H1 (cell line): ENCODE data around the gene TNFAIP8L3. TPM values are rescaled to one million over a fixed set of nuclear protein-coding genes. Genes with fewer than 3 reads are reported as not detected.

ENCODE experiments used
- CTCF ChIA-PET: fragments of 300-600 bp; sonication (Branson Sonifier 250); formaldehyde crosslinking; loops from one replicate; lab custom pipeline; 2021; ENCODE audit not compliant: partially characterized antibody; lab: Charles Lee
- POLR2A ChIA-PET: fragments of 300-600 bp; sonication (Branson Sonifier 250); formaldehyde crosslinking; loops from one replicate; lab custom pipeline; 2021; ENCODE audit warnings: inconsistent platforms; ENCODE audit not compliant: partially characterized antibody; lab: Charles Lee
- DNase-seq, 2 experiments: peaks; one replicate each; pipeline versions ENCODE4 v3.0.0 to v3.0.0-alpha.2; 2010 to 2022; ENCODE audit warnings: low spot score in 2 of 2, low read depth in 1 of 2, mixed read lengths in 1 of 2
- FAIRE-seq: peaks from 2 replicates; lab custom pipeline; 2011; peaks lifted over from hg19 to GRCh38; lab: Jason Lieb, UNC
- H2AFZ ChIP-seq: 2 replicates; pipeline ENCODE4 v1.8.1; 2012; ENCODE audit warnings: low read length, inconsistent platforms
- H2AK5ac ChIP-seq: 2 replicates; pipeline ENCODE4 v1.6.1; 2013; ENCODE audit warnings: low read depth, low read length
- H2BK120ac ChIP-seq: replicated peaks from 2 replicates; pipeline ENCODE3; 2013; ENCODE audit warnings: low read depth, low read length, inconsistent platforms
- H2BK12ac ChIP-seq: 2 replicates; pipeline ENCODE4 v1.6.1; 2013; ENCODE audit warnings: low read depth, low read length
- H2BK15ac ChIP-seq: 2 replicates; pipeline ENCODE4 v1.6.1; 2013; ENCODE audit warnings: low read length
- H2BK20ac ChIP-seq: 2 replicates; pipeline ENCODE4 v1.6.1; 2013; ENCODE audit warnings: low read length
- H2BK5ac ChIP-seq: 2 replicates; pipeline ENCODE4 v1.6.1; 2013; ENCODE audit warnings: low read depth, low read length
- H3K14ac ChIP-seq: 2 replicates; pipeline ENCODE4 v1.6.1; 2013; ENCODE audit warnings: inconsistent platforms; ENCODE audit not compliant: insufficient read length
- H3K18ac ChIP-seq: 2 replicates; pipeline ENCODE4 v1.6.1; 2013; ENCODE audit warnings: low read length; ENCODE audit errors: extremely low read depth
- H3K23ac ChIP-seq: 2 replicates; pipeline ENCODE4 v1.6.1; 2013; ENCODE audit warnings: inconsistent platforms; ENCODE audit not compliant: insufficient read length
- H3K23me2 ChIP-seq: 2 replicates; pipeline ENCODE4 v1.6.1; 2013; ENCODE audit warnings: low read depth, low read length
- H3K27ac ChIP-seq: 2 replicates; pipeline ENCODE4 v1.6.1; 2011; ENCODE audit warnings: low read depth, low read length, inconsistent platforms
- H3K27me3 ChIP-seq, 4 experiments: replicated peaks in 1 of 4; 1 replicate in 1 of 4; 2 replicates in 3 of 4; pipeline versions ENCODE4 v1.6.1 to v1.8.1; 2011 to 2013; ENCODE audit warnings: low read length in 3 of 4, mild to moderate bottlenecking in 3 of 4, inconsistent platforms in 2 of 4, mixed read lengths in 2 of 4, moderate library complexity in 1 of 4; ENCODE audit not compliant: control insufficient read depth in 3 of 4, insufficient read depth in 3 of 4; ENCODE audit errors: extremely low read depth in 1 of 4
- H3K36me3 ChIP-seq, 4 experiments: 2 replicates each; pipeline versions ENCODE4 v1.6.1 to v1.8.1; 2011 to 2013; ENCODE audit warnings: mild to moderate bottlenecking in 4 of 4, low read length in 3 of 4, moderate library complexity in 2 of 4, control low read depth in 1 of 4, inconsistent platforms in 1 of 4; ENCODE audit not compliant: insufficient read depth in 4 of 4, control insufficient read depth in 2 of 4
- H3K4ac ChIP-seq: replicated peaks from 2 replicates; pipeline ENCODE3; 2013; ENCODE audit warnings: low read length, low read depth, mixed read lengths, inconsistent platforms; ENCODE audit not compliant: insufficient read length
- H3K4me1 ChIP-seq, 4 experiments: replicated peaks in 1 of 4; 1 replicate in 1 of 4; 2 replicates in 3 of 4; pipeline versions ENCODE4 v1.6.1 to v1.8.1; 2011 to 2013; ENCODE audit warnings: low read length in 3 of 4, inconsistent platforms in 2 of 4, mixed read lengths in 1 of 4; ENCODE audit not compliant: insufficient read depth in 4 of 4, control insufficient read depth in 3 of 4
- H3K4me2 ChIP-seq, 2 experiments: 2 replicates each; pipeline versions ENCODE4 v1.6.1 to v1.8.1; 2011 to 2013; ENCODE audit warnings: low read depth in 2 of 2, low read length in 2 of 2, control low read depth in 1 of 2, inconsistent platforms in 1 of 2, mild to moderate bottlenecking in 1 of 2; ENCODE audit not compliant: insufficient read depth in 1 of 2
- H3K4me3 ChIP-seq, 4 experiments: fragments of 200-600, 300-600 bp in 1 of 4; sonication (generic), shearing (Covaris generic), sonication (Bioruptor Twin) in 1 of 4; 2 replicates each; pipeline versions ENCODE4 v1.5.1 to v1.8.1; 2011 to 2016; ENCODE audit warnings: low read length in 4 of 4, low read depth in 3 of 4, control low read depth in 2 of 4, inconsistent platforms in 2 of 4, mild to moderate bottlenecking in 2 of 4, mixed read lengths in 1 of 4, moderate library complexity in 1 of 4; ENCODE audit not compliant: insufficient read depth in 2 of 4; ENCODE audit errors: extremely low read depth in 1 of 4
- H3K56ac ChIP-seq: replicated peaks from 2 replicates; pipeline ENCODE3; 2013; ENCODE audit warnings: low read depth, mild to moderate bottlenecking, mixed read lengths, low read length, inconsistent platforms; ENCODE audit not compliant: insufficient read length
- H3K79me1 ChIP-seq: 2 replicates; pipeline ENCODE4 v1.6.1; 2013; ENCODE audit warnings: low read depth, low read length, control low read depth
- H3K79me2 ChIP-seq, 2 experiments: 2 replicates each; pipeline versions ENCODE4 v1.6.1 to v1.8.1; 2012 to 2013; ENCODE audit warnings: low read length in 2 of 2, mild to moderate bottlenecking in 2 of 2, inconsistent platforms in 1 of 2; ENCODE audit not compliant: insufficient read depth in 2 of 2, control insufficient read depth in 1 of 2
- H3K9ac ChIP-seq, 4 experiments: replicated peaks in 1 of 4; 1 replicate in 1 of 4; 2 replicates in 3 of 4; pipeline versions ENCODE4 v1.6.1 to v1.8.1; 2011 to 2013; ENCODE audit warnings: low read depth in 3 of 4, low read length in 3 of 4, control low read depth in 2 of 4, mild to moderate bottlenecking in 2 of 4, moderate library complexity in 2 of 4, inconsistent platforms in 1 of 4; ENCODE audit errors: extremely low read depth in 1 of 4
- H3K9me3 ChIP-seq, 2 experiments: 2 replicates each; pipeline versions ENCODE4 v1.6.1 to v1.8.1; 2012 to 2013; ENCODE audit warnings: mild to moderate bottlenecking in 2 of 2, moderate library complexity in 2 of 2, control low read depth in 1 of 2, inconsistent platforms in 1 of 2, low read depth in 1 of 2, low read length in 1 of 2, mixed read lengths in 1 of 2; ENCODE audit not compliant: insufficient read depth in 2 of 2
- H4K20me1 ChIP-seq, 2 experiments: replicated peaks in 1 of 2; 2 replicates each; pipeline versions ENCODE3 to v1.8.1; 2011 to 2013; ENCODE audit warnings: inconsistent platforms in 2 of 2, low read length in 2 of 2, mild to moderate bottlenecking in 1 of 2; ENCODE audit not compliant: insufficient read depth in 2 of 2, control insufficient read depth in 1 of 2
- H4K5ac ChIP-seq: 2 replicates; pipeline ENCODE4 v1.6.1; 2013; ENCODE audit warnings: low read length, low read depth, mixed read lengths, inconsistent platforms; ENCODE audit not compliant: insufficient read length
- H4K8ac ChIP-seq: 2 replicates; pipeline ENCODE4 v1.8.0; 2013; ENCODE audit warnings: mild to moderate bottlenecking, moderate library complexity, low read length, inconsistent platforms; ENCODE audit not compliant: insufficient read depth; ENCODE audit errors: extremely low read depth
- H4K91ac ChIP-seq: replicated peaks from 2 replicates; pipeline ENCODE3; 2013; ENCODE audit warnings: low read length, mixed read lengths, inconsistent platforms; ENCODE audit not compliant: insufficient read length
- FOSL1 ChIP-seq: IDR thresholded peaks from 2 replicates; pipeline ENCODE4 v1.6.1; 2011; ENCODE audit warnings: mild to moderate bottlenecking, low read depth, low read length, moderate library complexity; ENCODE audit not compliant: insufficient read depth
- JUND ChIP-seq: IDR thresholded peaks from 2 replicates; pipeline ENCODE4 v1.6.1; 2011; ENCODE audit warnings: mild to moderate bottlenecking, improper control_type of control experiment, low read length
- NANOG ChIP-seq: IDR thresholded peaks from 2 replicates; pipeline ENCODE4 v1.6.1; 2011; ENCODE audit warnings: low read length, low read depth, mild to moderate bottlenecking, inconsistent platforms; ENCODE audit not compliant: insufficient read depth, poor library complexity, severe bottlenecking
- SIN3A ChIP-seq, 2 experiments: IDR thresholded peaks in 1 of 2; conservative IDR thresholded peaks in 1 of 2; 2 replicates each; pipeline ENCODE4 v1.6.1; 2011 to 2012; ENCODE audit warnings: low read length in 2 of 2, improper control_type of control experiment in 1 of 2, low read depth in 1 of 2, mild to moderate bottlenecking in 1 of 2
- USF2 ChIP-seq: IDR thresholded peaks from 2 replicates; pipeline ENCODE4 v1.6.1; 2011; ENCODE audit warnings: low read length, improper control_type of control experiment
- WGBS, 2 experiments: shearing (Covaris generic) in 1 of 2; methylation state at CpG; one replicate each; pipeline versions ENCODE4 v1.1.6 to v1.1.7; 2013 to 2015; ENCODE audit warnings: low lambda C conversion rate in 2 of 2, mixed read lengths in 2 of 2, inconsistent platforms in 1 of 2, low coverage in 1 of 2, missing lambda C conversion rate in 1 of 2; ENCODE audit not compliant: insufficient replicate concordance in 2 of 2, insufficient coverage in 1 of 2, insufficient read length in 1 of 2; ENCODE audit errors: extremely low coverage in 1 of 2, missing lambda C conversion rate in 1 of 2; 5-methylcytosine and 5-hydroxymethylcytosine counted together
- polyA plus RNA-seq, 7 experiments: library from polyadenylated mRNA; depleted of rRNA in 3 of 7; stranded (reverse) in 5 of 7; unstranded in 2 of 7; fragments of >200 nt in 5 of 7; fragments of 200-250 nt in 2 of 7; gene quantifications; 1 replicate in 5 of 7; 2 replicates in 1 of 7; 4 replicates in 1 of 7; pipeline versions ENCODE4 v1.2.1 to v1.2.3, GENCODE V29; 2011 to 2013; ENCODE audit warnings: missing spikeins in 2 of 7, mixed read lengths in 2 of 7
- total RNA-seq: library from RNA; stranded (reverse); fragmentation: NEBNext Ultra II Directional; extraction: Animal tissue kit (Norgen Biotek cat#: 25700); gene quantifications from 2 replicates; pipeline ENCODE4 v1.2.1, GENCODE V29; 2021

TNFAIP8L3 gene
- total and polyA plus RNA-seq, 2 of the 8 experiments (the other 6 are each of a cell fraction or from before 2014, with no cell fraction given) = 0.23 to 0.67 TPM

DNA sequence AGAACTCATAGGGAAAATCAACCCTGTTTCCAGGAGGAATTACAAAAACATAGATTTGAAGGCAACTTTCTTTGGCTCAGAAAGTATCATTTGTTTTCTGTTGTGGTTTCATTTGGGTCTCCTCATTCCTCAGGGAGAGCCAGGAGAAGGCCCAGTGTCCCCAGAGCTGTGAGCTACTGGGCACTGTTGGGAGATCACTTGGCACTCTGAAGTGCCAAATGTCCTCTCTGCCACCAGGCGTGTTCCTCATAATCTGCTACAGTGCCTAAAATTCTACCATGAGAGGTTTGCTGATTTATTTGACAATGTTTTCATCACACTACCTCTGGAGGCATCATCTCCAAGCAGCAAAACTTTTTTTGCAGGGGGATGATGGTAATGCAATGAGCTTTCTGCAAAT is 17.4 kb upstream of the TNFAIP8L3 start:
- no peak for DNase-seq
- Histone ChIP-seq H3K23ac (no peak overlapping the region), H3K14ac (no peak overlapping the region)
- TF ChIP-seq FOSL1 = no peak
- TF ChIP-seq SIN3A (conservative IDR thresholded peaks at IDR 0.05 in 1 of 2, IDR thresholded peaks at IDR 0.05 in 1 of 2; ENCODE audit: low read depth in 1 of 2, low read length in 2 of 2) = no peak
- TF ChIP-seq USF2 = no peak
- no peak for TF ChIP-seq NANOG
- no peak for TF ChIP-seq JUND
- TF ChIP-seq, all 59 proteins: peak for 0
- Histone ChIP-seq H3K56ac (no peak overlapping the region), H3K4ac (no peak overlapping the region), H2AFZ (no peak overlapping the region), H2AK5ac (no peak overlapping the region), H3K18ac (no peak overlapping the region), H3K23me2 (no peaks in the 10 kb centered on the region), H2BK120ac (no peak overlapping the region), H2BK12ac (no peak overlapping the region), H3K79me1 (no peaks in the 10 kb centered on the region), H3K4me1 (no peaks in the 10 kb centered on the region; a peak in 1 of 7 replicates), H3K9me3 (no peaks in the 10 kb centered on the region), H4K20me1 (no peaks in the 10 kb centered on the region), H2BK15ac (no peak overlapping the region), H3K27me3 (no peaks in the 10 kb centered on the region), H3K4me3 (no peak overlapping the region), H2BK5ac (no peak overlapping the region), H3K27ac (no peak overlapping the region), H2BK20ac (no peak overlapping the region), H3K79me2 (no peaks in the 10 kb centered on the region), H4K8ac (no peak overlapping the region), H3K9ac (no peak overlapping the region), H3K36me3 (no peaks in the 10 kb centered on the region), H4K91ac (no peak overlapping the region), H4K5ac (no peak overlapping the region), H3K4me2 (no peak overlapping the region)
- WGBS, 2 experiments = 80% methylated on average over 1 of the region's 1 CpG; no CpG with 5 or more reads in 1 of the 2 experiments
- POLR2A ChIA-PET = interaction anchor here (0.9 to 1.1 kb wide), 2 partner anchors 9 to 23 kb away, joined by 3 read pairs; no protein-coding TSS in a partner anchor
- CTCF ChIA-PET = interaction anchor here (0.9 to 3.2 kb wide), 2 partner anchors 8 to 20 kb away, joined by 4 to 11 read pairs; no protein-coding TSS in a partner anchor
- no peak for FAIRE-seq
